ENCODE results near the gene SAFB. TPM values are rescaled to one million over a fixed set of nuclear protein-coding genes. Genes with fewer than 3 reads are reported as not detected.
A peak's percentile ranks its signal among the peaks of the same experiment; 100 is the strongest.

Gene SAFB
- total and polyA plus RNA-seq, 2 of the 13 experiments (the other 11 are each of a cell fraction or from before 2014, with no cell fraction given) = 21.0 to 28.4 TPM

DNA sequence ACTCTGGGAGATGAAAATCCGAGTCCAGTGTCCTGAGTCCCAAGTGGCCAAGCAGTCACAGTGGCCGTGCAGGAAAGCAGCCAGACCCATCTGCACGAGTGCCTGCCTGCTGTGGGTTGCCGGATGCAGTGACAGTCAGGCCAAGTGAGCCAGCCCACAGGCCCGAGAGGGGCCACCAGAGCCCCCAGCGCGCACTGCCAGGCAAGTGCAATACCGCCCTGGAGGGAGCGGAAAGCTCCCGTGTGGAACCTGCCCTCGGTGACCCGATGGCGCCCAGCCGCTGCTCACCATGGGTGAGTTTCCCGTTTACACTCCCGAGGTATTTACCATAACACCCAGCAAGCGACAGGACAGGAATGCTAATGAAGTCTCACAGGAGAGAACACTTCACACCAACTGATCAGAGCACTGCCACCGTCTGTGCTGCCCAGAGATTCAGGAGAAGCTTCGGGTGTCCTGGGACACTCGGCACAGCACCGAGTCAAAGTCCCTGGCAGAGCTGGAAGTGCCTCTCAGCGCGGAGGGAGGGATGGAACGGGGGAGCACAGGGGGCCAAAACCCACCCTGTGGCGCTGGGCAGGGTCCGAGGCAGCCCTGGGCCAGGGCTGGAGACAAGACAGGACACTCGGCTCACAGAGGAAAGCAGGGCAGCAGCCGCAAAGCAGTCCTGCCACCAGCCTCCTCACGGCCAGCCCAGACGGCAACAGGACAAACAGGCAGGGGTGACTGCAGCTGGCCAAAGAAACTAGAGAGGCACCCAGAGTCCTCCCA, 33.8 kb upstream of the SAFB start:
- ATAC-seq (no peak), DNase-seq (ENCODE audit: low spot score) (no peak), FAIRE-seq (no peak)
- peaks cover 45 to 74% of the 10 kb centered on the region in 2 experiments for H3K36me3 ChIP-seq (replicated peaks in 1 of 2; ENCODE audit: control insufficient read depth in 1 of 2, insufficient read depth in 2 of 2, low read length in 2 of 2)
- no peaks in the 10 kb centered on the region for H3K9me3 ChIP-seq (ENCODE audit: low read length)
- CTCF ChIA-PET (ENCODE audit: low intra/inter-chr PET ratio, low total read pairs) = no interaction called here
- H3K79me2 ChIP-seq (ENCODE audit: insufficient read depth, low read length) = no peaks in the 10 kb centered on the region
- 97% methylated on average over 21 of the region's 30 CpGs for WGBS (ENCODE audit: low lambda C conversion rate)
- no peak overlapping the region for H3K9ac ChIP-seq (ENCODE audit: insufficient read depth, low read depth, low read length)
- no TSS peak for BruUV-seq (replicated peaks)
- H3K4me1 ChIP-seq (ENCODE audit: insufficient read depth, low read length) = peaks cover 4% of the 10 kb centered on the region
- H3K27me3 ChIP-seq (ENCODE audit: control insufficient read depth in 1 of 2, insufficient read depth in 2 of 2, low read length in 2 of 2) = no peaks in the 10 kb centered on the region
- no peak overlapping the region for H3K27ac ChIP-seq (ENCODE audit: extremely low read length, insufficient read depth, low read length)
- H3K4me3 ChIP-seq (replicated peaks in 1 of 3; ENCODE audit: insufficient read depth in 1 of 3, low read depth in 2 of 3, low read length in 3 of 3) = no peak overlapping the region
- no peak overlapping the region for H3K4me2 ChIP-seq (ENCODE audit: low read depth, low read length)
- in situ Hi-C loops (cut with HindIII; ENCODE audit: extremely low pct_ligation_motif_present, low pct_unique_long_range_greater_than_20kb) (no loop called here), intact Hi-C loops (cut with micrococcal nuclease; ENCODE audit: unreplicated experiment) (no loop called here)
- no peak overlapping the region for H2AFZ ChIP-seq (ENCODE audit: low read length)
- POLR2A ChIA-PET = no interaction called here
- TF ChIP-seq ZMYM2 (CRISPR knock-in tag; IDR thresholded peaks at IDR 0.05) = no peak
- no peak for TF ChIP-seq ZNF780A (CRISPR knock-in tag; IDR thresholded peaks at IDR 0.05)
- 0 out of 2 replicates have a peak, but pooled peaks have one; percentile 18 for TF ChIP-seq RBFOX2 (IDR thresholded peaks at IDR 0.05; ENCODE audit: low read depth, low read length)
- peak; percentile 63 for TF ChIP-seq AGO2 (optimal IDR thresholded peaks at IDR 0.05; ENCODE audit: low read depth, low read length)
- no peak for TF ChIP-seq TOPORS (CRISPR knock-in tag; IDR thresholded peaks at IDR 0.05)
- 0 out of 2 replicates have a peak, but pooled peaks cover under 1% of the 10 kb centered on the region for H4K20me1 ChIP-seq (ENCODE audit: insufficient read depth, low read length)

DNA sequence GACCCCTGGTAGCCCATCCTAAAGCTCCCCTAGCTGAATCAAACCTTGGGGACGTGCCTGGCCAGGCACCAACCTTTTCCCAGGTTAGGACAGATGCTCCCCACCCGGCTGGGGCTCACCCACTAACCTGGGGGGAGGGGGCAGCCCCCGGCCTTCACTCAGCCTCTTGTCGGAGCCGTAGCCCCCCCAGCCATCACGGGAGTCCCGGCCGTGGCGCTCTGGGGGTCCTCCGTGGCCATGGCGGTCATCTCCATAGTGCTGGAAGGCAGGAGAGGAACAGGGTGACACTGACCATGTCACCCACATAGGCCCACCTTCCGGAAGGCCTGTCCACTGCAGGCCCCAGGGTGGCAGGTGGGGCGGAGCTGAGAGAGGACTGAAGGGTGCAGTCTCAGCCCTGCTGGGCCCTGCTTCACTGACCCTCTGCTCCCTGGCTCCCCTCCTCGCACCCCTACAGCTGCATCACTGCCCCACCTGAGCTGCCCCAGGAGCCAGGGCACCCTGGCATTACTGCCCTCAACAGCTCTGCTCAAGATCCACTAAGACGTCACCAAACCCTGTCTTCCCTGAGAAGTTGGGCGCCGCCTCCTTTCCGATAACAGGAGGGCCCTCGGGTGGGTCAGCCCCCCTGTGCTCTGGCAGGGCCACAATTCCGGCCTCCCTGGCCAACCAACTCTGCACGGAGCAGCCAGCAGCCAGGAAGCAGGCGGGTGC, 32.6 kb upstream of the SAFB start:
- Histone ChIP-seq H3K27ac (ENCODE audit: extremely low read length, insufficient read depth, low read length) (no peak overlapping the region), H3K9me3 (ENCODE audit: low read length) (no peaks in the 10 kb centered on the region), H3K79me2 (ENCODE audit: insufficient read depth, low read length) (no peaks in the 10 kb centered on the region), H2AFZ (ENCODE audit: low read length) (no peak overlapping the region), H4K20me1 (ENCODE audit: insufficient read depth, low read length) (peaks cover 4% of the 10 kb centered on the region; the same call in 1 of the 2 replicates), H3K4me3 (replicated peaks in 1 of 3; ENCODE audit: insufficient read depth in 1 of 3, low read depth in 2 of 3, low read length in 3 of 3) (no peak overlapping the region), H3K4me2 (ENCODE audit: low read depth, low read length) (no peak overlapping the region), H3K9ac (ENCODE audit: insufficient read depth, low read depth, low read length) (no peak overlapping the region), H3K4me1 (ENCODE audit: insufficient read depth, low read length) (peaks cover 16% of the 10 kb centered on the region), H3K36me3 (replicated peaks in 1 of 2; ENCODE audit: control insufficient read depth in 1 of 2, insufficient read depth in 2 of 2, low read length in 2 of 2) (peaks cover 45 to 83% of the 10 kb centered on the region in 2 experiments), H3K27me3 (ENCODE audit: control insufficient read depth in 1 of 2, insufficient read depth in 2 of 2, low read length in 2 of 2) (no peaks in the 10 kb centered on the region)
- in situ Hi-C loops (cut with HindIII; ENCODE audit: extremely low pct_ligation_motif_present, low pct_unique_long_range_greater_than_20kb) (no loop called here), intact Hi-C loops (cut with micrococcal nuclease; ENCODE audit: unreplicated experiment) (no loop called here)
- no TSS peak for BruUV-seq (replicated peaks)
- FAIRE-seq = no peak
- no peak for ATAC-seq
- no peak for DNase-seq (ENCODE audit: low spot score)
- TF ChIP-seq TOE1 (CRISPR knock-in tag; IDR thresholded peaks at IDR 0.05) = no peak
- 0 out of 2 replicates have a peak, but pooled peaks have one; percentile 24 for TF ChIP-seq RBFOX2 (IDR thresholded peaks at IDR 0.05; ENCODE audit: low read depth, low read length)
- TF ChIP-seq, protein P1, sequence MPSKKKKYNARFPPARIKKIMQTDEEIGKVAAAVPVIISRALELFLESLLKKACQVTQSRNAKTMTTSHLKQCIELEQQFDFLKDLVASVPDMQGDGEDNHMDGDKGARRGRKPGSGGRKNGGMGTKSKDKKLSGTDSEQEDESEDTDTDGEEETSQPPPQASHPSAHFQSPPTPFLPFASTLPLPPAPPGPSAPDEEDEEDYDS (CRISPR knock-in tag; IDR thresholded peaks at IDR 0.05) = no peak
- peak; percentile 66 for TF ChIP-seq AGO2 (optimal IDR thresholded peaks at IDR 0.05; ENCODE audit: low read depth, low read length)
- ChIA-PET POLR2A (no interaction called here), CTCF (ENCODE audit: low intra/inter-chr PET ratio, low total read pairs) (no interaction called here)
- 100% methylated on average over 2 of the region's 22 CpGs for WGBS (ENCODE audit: low lambda C conversion rate)
